Astrocyte of the spinal cord (primary cell): ENCODE results near the gene MEAK7.

ENCODE experiments used
- DNase-seq: peaks from one replicate; pipeline ENCODE4 v3.0.0; 2011; ENCODE audit warnings: low read depth, low spot score
- H3K4me3 ChIP-seq: 2 replicates; pipeline ENCODE4 v1.5.1; 2011; ENCODE audit warnings: low read depth, mild to moderate bottlenecking, low read length, moderate library complexity
- in situ Hi-C: cut with HindIII; loops from 2 replicates; pipeline ENCODE4 v1.10.0; 2017; ENCODE audit warnings: low sequenced_read_pairs
- TF ChIP-seq, protein P1 (sequence below): IDR thresholded peaks from 2 replicates; pipeline ENCODE4 v1.5.1; 2012; ENCODE audit warnings: low read depth, mild to moderate bottlenecking, low read length, inconsistent platforms

The MEAK7 gene

GRCh38 chr16:84471966-84472365, 32.5 kb downstream of the MEAK7 start:
- no peak overlapping the region for H3K4me3 ChIP-seq
- TF ChIP-seq, protein P1, sequence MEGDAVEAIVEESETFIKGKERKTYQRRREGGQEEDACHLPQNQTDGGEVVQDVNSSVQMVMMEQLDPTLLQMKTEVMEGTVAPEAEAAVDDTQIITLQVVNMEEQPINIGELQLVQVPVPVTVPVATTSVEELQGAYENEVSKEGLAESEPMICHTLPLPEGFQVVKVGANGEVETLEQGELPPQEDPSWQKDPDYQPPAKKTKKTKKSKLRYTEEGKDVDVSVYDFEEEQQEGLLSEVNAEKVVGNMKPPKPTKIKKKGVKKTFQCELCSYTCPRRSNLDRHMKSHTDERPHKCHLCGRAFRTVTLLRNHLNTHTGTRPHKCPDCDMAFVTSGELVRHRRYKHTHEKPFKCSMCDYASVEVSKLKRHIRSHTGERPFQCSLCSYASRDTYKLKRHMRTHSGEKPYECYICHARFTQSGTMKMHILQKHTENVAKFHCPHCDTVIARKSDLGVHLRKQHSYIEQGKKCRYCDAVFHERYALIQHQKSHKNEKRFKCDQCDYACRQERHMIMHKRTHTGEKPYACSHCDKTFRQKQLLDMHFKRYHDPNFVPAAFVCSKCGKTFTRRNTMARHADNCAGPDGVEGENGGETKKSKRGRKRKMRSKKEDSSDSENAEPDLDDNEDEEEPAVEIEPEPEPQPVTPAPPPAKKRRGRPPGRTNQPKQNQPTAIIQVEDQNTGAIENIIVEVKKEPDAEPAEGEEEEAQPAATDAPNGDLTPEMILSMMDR, result no peak
- in situ Hi-C loops, result no loop called here
- no peak for DNase-seq

DNA sequence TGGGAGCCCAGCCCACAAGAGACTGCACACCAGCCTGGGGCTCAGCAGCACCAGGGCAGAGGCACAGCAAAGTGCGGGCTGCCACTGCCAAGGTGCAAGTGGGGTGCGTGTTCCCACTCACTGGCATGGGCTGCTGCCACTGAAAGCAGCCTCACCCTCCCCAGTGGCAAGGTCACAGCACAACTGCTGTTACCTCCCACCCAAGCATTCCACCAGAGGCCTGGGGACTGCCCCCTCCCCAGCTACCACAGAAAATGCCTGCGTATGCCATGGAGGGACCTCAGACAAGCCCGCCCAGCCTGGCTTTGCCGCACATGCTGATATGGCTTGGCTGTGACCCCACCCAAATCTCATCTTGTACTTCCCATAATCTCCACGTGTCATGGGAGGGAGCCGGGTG, 33.1 kb downstream of the MEAK7 start:
- DNase-seq, result no peak
- TF ChIP-seq, protein P1, result no peak
- H3K4me3 ChIP-seq, result no peak overlapping the region
- in situ Hi-C loops, result no loop called here

DNA sequence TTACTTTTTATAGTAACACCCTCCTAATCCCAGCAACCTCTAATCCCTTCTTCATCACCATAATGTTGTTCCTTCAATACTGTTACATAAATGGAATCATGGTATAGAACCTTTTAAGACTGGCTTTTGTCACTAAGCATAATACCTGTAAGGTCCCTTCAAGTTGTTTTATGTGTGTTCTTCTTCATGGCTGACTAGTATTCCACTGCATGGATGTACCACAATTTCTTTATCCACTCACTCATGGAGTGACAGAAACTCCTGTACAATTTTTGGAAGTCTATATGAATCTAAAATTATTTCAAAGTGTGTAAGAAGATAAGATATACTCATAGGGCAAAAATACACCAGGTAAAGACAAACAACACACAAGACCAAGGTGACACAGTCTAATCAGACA, 36.8 kb downstream of the MEAK7 start:
- DNase-seq, result no peak
- H3K4me3 ChIP-seq, result no peak overlapping the region
- TF ChIP-seq, protein P1, result no peak
- in situ Hi-C loops, result no loop called here

- in situ Hi-C loops, result no loop called here
- no peak for DNase-seq
- TF ChIP-seq, protein P1, result no peak
- H3K4me3 ChIP-seq, result no peak overlapping the region
Measured at GRCh38 chr16:84467256-84467655, 37.2 kb downstream of the MEAK7 start.

- DNase-seq, result no peak
- H3K4me3 ChIP-seq, result no peak overlapping the region
- in situ Hi-C loops, result no loop called here
- TF ChIP-seq, protein P1, result no peak
Measured at GRCh38 chr16:84466692-84467091, 37.8 kb downstream of the MEAK7 start.

- H3K4me3 ChIP-seq, result no peak overlapping the region
- in situ Hi-C loops, result no loop called here
- no peak for DNase-seq
- TF ChIP-seq, protein P1, result no peak
Measured at GRCh38 chr16:84465154-84465553, 39.3 kb downstream of the MEAK7 start.

GRCh38 chr16:84464116-84464515, 40.3 kb downstream of the MEAK7 start:
- TF ChIP-seq, protein P1, result no peak
- in situ Hi-C loops, result no loop called here
- no peak overlapping the region for H3K4me3 ChIP-seq
- no peak for DNase-seq
